ENCODE measurements around the gene ANO2.
"Not testable (repeated sequence)": the region's sequence is repeated elsewhere in the genome, so short reads cannot be mapped to it uniquely, and the experiment has no call there.

Gene ANO2

GRCh38 chr12:5840944-5841343 is 104.1 kb downstream of the ANO2 start:
- Histone ChIP-seq H3K36me3 (ENCODE audit: control insufficient read depth, low read length) (no peaks in the 10 kb centered on the region), H3K27ac (ENCODE audit: low read depth, low read length) (no peak overlapping the region), H3K4me1 (ENCODE audit: control insufficient read depth, low read length) (no peaks in the 10 kb centered on the region), H3K4me2 (ENCODE audit: low read length) (no peak overlapping the region), H4K20me1 (ENCODE audit: control insufficient read depth, insufficient read depth, low read depth, low read length) (no peaks in the 10 kb centered on the region), H3K9me2 (replicated peaks; ENCODE audit: control insufficient read depth, low read length) (no peaks in the 10 kb centered on the region), H3K4me3 (ENCODE audit: low read length) (no peak overlapping the region), H3F3A (ENCODE audit: control insufficient read depth, insufficient read depth) (no peaks in the 10 kb centered on the region), H3K79me2 (ENCODE audit: control insufficient read depth, low read length) (no peaks in the 10 kb centered on the region), H3K27me3 (ENCODE audit: control insufficient read depth, low read length) (no peaks in the 10 kb centered on the region), H3K9me3 (ENCODE audit: control insufficient read depth, insufficient read depth, low read length) (no peaks in the 10 kb centered on the region)
- no peak for TF ChIP-seq EZH2phosphoT487 (IDR thresholded peaks at IDR 0.05; ENCODE audit: borderline replicate concordance, low read length)
- TF ChIP-seq, protein P1, sequence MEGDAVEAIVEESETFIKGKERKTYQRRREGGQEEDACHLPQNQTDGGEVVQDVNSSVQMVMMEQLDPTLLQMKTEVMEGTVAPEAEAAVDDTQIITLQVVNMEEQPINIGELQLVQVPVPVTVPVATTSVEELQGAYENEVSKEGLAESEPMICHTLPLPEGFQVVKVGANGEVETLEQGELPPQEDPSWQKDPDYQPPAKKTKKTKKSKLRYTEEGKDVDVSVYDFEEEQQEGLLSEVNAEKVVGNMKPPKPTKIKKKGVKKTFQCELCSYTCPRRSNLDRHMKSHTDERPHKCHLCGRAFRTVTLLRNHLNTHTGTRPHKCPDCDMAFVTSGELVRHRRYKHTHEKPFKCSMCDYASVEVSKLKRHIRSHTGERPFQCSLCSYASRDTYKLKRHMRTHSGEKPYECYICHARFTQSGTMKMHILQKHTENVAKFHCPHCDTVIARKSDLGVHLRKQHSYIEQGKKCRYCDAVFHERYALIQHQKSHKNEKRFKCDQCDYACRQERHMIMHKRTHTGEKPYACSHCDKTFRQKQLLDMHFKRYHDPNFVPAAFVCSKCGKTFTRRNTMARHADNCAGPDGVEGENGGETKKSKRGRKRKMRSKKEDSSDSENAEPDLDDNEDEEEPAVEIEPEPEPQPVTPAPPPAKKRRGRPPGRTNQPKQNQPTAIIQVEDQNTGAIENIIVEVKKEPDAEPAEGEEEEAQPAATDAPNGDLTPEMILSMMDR (IDR thresholded peaks at IDR 0.05; ENCODE audit: low read depth, low read length, poor library complexity, severe bottlenecking): no peak

GRCh38 chr12:5830111-5830510 is 114.9 kb downstream of the ANO2 start:
- H3K36me3 ChIP-seq (ENCODE audit: control insufficient read depth, low read length): no peaks in the 10 kb centered on the region
- TF ChIP-seq, protein P1 (IDR thresholded peaks at IDR 0.05; ENCODE audit: low read depth, low read length, poor library complexity, severe bottlenecking): no peak
- no peak for TF ChIP-seq EZH2phosphoT487 (IDR thresholded peaks at IDR 0.05; ENCODE audit: borderline replicate concordance, low read length)
- H3K4me3 ChIP-seq (ENCODE audit: low read length): no peak overlapping the region

DNA sequence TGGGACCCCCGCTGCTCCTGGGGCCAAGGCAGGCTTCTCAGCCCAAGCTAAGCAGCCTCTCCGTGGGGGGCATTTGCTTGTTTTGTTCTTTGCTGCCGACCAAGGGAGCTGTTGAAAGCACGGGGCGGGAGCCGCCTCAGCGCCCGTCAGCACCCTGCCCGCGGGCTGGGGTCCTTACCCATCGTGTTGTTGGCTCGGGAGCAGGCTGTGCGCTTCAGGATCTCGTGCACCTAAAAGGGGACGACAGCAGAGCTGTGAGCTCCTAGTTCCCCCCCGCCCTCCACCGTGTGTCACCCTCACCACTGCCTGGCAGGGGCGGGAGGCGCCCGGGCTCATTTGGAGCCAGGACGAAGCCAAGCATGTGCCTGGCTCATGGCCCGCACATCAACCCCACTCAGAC is 117.5 kb downstream of the ANO2 start:
- no peak overlapping the region for H3K4me2 ChIP-seq (ENCODE audit: low read length)

More at GRCh38 chr12:5830111-5830510, 114.9 kb downstream of the ANO2 start:
- no peaks in the 10 kb centered on the region for H3F3A ChIP-seq (ENCODE audit: control insufficient read depth, insufficient read depth)
- no peak overlapping the region for H3K4me2 ChIP-seq (ENCODE audit: low read length)
- H4K20me1 ChIP-seq (ENCODE audit: control insufficient read depth, insufficient read depth, low read depth, low read length): no peaks in the 10 kb centered on the region
- no peaks in the 10 kb centered on the region for H3K9me2 ChIP-seq (replicated peaks; ENCODE audit: control insufficient read depth, low read length)
- H3K27me3 ChIP-seq (ENCODE audit: control insufficient read depth, low read length): no peaks in the 10 kb centered on the region
- no peaks in the 10 kb centered on the region for H3K4me1 ChIP-seq (ENCODE audit: control insufficient read depth, low read length)
- no peak overlapping the region for H3K27ac ChIP-seq (ENCODE audit: low read depth, low read length)
- no peaks in the 10 kb centered on the region for H3K79me2 ChIP-seq (ENCODE audit: control insufficient read depth, low read length)
- H3K9me3 ChIP-seq (ENCODE audit: control insufficient read depth, insufficient read depth, low read length): no peaks in the 10 kb centered on the region

GRCh38 chr12:5825761-5826160 is 119.3 kb downstream of the ANO2 start:
- not testable (repeated sequence) for H3K36me3 ChIP-seq (ENCODE audit: control insufficient read depth, low read length); H4K20me1 ChIP-seq (ENCODE audit: control insufficient read depth, insufficient read depth, low read depth, low read length); H3K9me3 ChIP-seq (ENCODE audit: control insufficient read depth, insufficient read depth, low read length); H3K4me3 ChIP-seq (ENCODE audit: low read length); H3F3A ChIP-seq (ENCODE audit: control insufficient read depth, insufficient read depth); H3K4me1 ChIP-seq (ENCODE audit: control insufficient read depth, low read length); H3K9me2 ChIP-seq (replicated peaks; ENCODE audit: control insufficient read depth, low read length); H3K27me3 ChIP-seq (ENCODE audit: control insufficient read depth, low read length); H3K79me2 ChIP-seq (ENCODE audit: control insufficient read depth, low read length); H3K27ac ChIP-seq (ENCODE audit: low read depth, low read length); H3K4me2 ChIP-seq (ENCODE audit: low read length)

More for the DNA sequence above, 117.5 kb downstream of the ANO2 start:
- no peaks in the 10 kb centered on the region for H3K9me3 ChIP-seq (ENCODE audit: control insufficient read depth, insufficient read depth, low read length)
- no peak for TF ChIP-seq EZH2phosphoT487 (IDR thresholded peaks at IDR 0.05; ENCODE audit: borderline replicate concordance, low read length)
- TF ChIP-seq, protein P1 (IDR thresholded peaks at IDR 0.05; ENCODE audit: low read depth, low read length, poor library complexity, severe bottlenecking): no peak
- H3K9me2 ChIP-seq (replicated peaks; ENCODE audit: control insufficient read depth, low read length): no peaks in the 10 kb centered on the region
- no peak overlapping the region for H3K4me3 ChIP-seq (ENCODE audit: low read length)
- H3K27ac ChIP-seq (ENCODE audit: low read depth, low read length): no peak overlapping the region
- H4K20me1 ChIP-seq (ENCODE audit: control insufficient read depth, insufficient read depth, low read depth, low read length): no peaks in the 10 kb centered on the region
- no peaks in the 10 kb centered on the region for H3K4me1 ChIP-seq (ENCODE audit: control insufficient read depth, low read length)
- H3K79me2 ChIP-seq (ENCODE audit: control insufficient read depth, low read length): no peaks in the 10 kb centered on the region
- no peaks in the 10 kb centered on the region for H3K36me3 ChIP-seq (ENCODE audit: control insufficient read depth, low read length)
- no peaks in the 10 kb centered on the region for H3F3A ChIP-seq (ENCODE audit: control insufficient read depth, insufficient read depth)
- no peaks in the 10 kb centered on the region for H3K27me3 ChIP-seq (ENCODE audit: control insufficient read depth, low read length)

GRCh38 chr12:5818877-5819276 is 126.2 kb downstream of the ANO2 start:
- H3K4me3 ChIP-seq (ENCODE audit: low read length); H3K9me3 ChIP-seq (ENCODE audit: control insufficient read depth, insufficient read depth, low read length); H3K4me1 ChIP-seq (ENCODE audit: control insufficient read depth, low read length); H3K9me2 ChIP-seq (replicated peaks; ENCODE audit: control insufficient read depth, low read length); H3K4me2 ChIP-seq (ENCODE audit: low read length); H3K27me3 ChIP-seq (ENCODE audit: control insufficient read depth, low read length); H3F3A ChIP-seq (ENCODE audit: control insufficient read depth, insufficient read depth); H3K36me3 ChIP-seq (ENCODE audit: control insufficient read depth, low read length); H3K79me2 ChIP-seq (ENCODE audit: control insufficient read depth, low read length); H3K27ac ChIP-seq (ENCODE audit: low read depth, low read length); H4K20me1 ChIP-seq (ENCODE audit: control insufficient read depth, insufficient read depth, low read depth, low read length): not testable (repeated sequence)

Data from DOHH2 (cell line).